ENCODE results near the gene ARCN1.

Gene ARCN1

DNA sequence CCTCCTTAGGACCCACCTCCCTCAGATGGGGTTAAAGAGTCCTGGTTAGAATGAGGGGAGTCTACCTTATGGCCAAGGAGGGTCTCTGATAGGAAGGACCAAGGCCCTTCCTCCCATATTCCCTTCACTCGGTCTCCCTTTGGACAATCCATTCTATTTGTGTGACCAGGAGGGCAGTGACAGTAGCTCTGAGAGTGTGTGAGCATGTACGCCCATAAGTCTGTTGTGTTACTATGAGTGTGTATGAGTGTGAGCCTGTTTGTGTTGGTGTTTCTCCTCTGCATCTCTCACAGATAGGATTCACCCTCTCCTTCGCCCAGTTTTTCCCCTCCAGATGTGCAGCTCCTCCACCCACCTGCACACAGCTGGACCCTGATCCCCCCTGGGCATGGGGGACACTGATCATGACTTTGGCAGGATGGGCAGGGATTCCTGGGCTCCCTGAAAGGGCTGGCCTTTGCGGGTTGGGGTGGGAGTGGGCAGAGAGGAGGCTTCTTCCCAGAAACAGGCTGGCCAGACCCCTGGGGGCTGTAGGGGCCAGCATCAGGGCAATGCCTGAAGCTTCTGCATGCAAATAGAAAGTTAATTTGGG lies 49.7 kb downstream of the ARCN1 start:
- DNase-seq (ENCODE audit: low read depth in 2 of 2) = no peak

- no peak for DNase-seq (ENCODE audit: low read depth in 2 of 2)
Measured at GRCh38 chr11:118622376-118623268, 50.4 kb downstream of the ARCN1 start.

- DNase-seq (ENCODE audit: low read depth in 2 of 2) = no peak
Measured at GRCh38 chr11:118623269-118623655, 51.1 kb downstream of the ARCN1 start.

DNA sequence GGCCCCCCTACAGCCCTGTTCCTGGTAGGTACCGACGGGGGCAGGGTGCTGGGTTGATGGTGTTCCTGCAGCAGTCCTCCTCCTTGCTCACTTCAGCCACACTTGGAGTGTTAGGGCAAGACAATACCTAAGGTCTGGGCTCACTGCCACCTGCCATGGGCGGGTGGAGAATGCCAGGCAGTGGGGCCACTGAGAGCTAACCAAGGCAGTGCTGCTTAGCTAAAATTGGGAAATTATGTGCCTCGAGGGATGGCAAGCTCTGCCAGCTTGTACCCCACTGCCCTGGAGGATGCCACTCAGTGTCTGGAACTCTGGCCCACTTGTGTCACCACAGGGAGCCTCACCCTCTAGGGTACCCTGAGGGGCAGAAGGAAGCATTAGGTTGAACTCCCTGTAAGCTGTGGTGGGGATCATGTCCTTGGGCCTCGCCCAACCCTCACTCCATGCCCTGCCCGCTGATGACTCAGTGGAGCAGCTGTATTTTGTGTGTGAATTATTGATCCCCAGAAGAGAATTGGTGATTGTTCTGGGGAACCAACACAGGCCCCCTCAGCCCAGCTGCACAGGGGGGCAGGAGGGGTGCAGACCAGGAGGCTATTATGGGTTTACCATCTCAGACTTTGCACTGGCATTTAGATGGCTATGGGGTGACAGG lies 53.0 kb downstream of the ARCN1 start:
- DNase-seq (ENCODE audit: low read depth in 2 of 2) = no peak

- DNase-seq (ENCODE audit: low read depth in 2 of 2) = no peak
Measured at GRCh38 chr11:118625976-118626375, 53.8 kb downstream of the ARCN1 start.

DNA sequence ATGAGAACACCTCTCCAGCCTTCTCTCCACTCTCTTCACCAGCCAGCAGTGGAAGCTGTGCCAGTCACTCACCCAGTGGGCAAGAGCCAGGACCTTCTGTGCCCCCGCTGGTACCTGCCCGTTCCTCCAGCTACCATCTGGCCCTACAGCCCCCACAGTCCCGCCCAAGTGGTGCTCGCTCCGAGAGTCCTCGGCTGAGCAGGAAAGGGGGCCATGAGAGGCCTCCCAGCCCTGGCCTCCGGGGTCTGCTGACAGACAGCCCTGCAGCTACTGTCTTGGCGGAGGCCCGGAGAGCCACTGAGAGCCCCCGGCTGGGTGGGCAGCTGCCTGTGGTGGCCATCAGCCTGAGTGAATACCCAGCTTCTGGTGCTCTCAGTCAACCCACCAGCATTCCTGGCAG lies 55.4 kb downstream of the ARCN1 start:
- no peak for DNase-seq (ENCODE audit: low read depth in 2 of 2)

GRCh38 chr11:118628031-118628430 lies 55.8 kb downstream of the ARCN1 start:
- no peak for DNase-seq (ENCODE audit: low read depth in 2 of 2)

DNA sequence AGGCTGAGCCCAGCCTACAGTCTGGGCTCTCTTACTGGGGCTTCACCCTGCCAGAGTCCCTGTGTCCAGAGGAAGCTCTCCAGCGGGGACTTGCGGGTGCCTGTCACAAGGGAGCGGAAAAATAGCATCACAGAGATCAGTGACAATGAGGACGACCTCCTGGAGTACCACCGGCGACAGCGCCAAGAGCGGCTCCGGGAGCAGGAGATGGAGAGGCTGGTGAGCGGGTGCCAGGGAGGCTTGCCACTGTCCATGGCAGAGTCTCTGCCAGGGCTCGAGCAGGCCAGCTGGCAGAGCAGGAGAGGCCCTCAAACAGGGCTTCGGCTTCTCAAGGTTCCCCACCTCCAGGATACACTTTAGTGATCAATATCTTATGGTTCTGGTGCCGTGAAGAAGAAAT lies 56.2 kb downstream of the ARCN1 start:
- DNase-seq (ENCODE audit: low read depth in 2 of 2) = no peak

GRCh38 chr11:118628861-118629549 lies 56.8 kb downstream of the ARCN1 start:
- no peak for DNase-seq (ENCODE audit: low read depth in 2 of 2)

GRCh38 chr11:118629761-118630661 lies 57.8 kb downstream of the ARCN1 start:
- no peak for DNase-seq (ENCODE audit: low read depth in 2 of 2)

DNA sequence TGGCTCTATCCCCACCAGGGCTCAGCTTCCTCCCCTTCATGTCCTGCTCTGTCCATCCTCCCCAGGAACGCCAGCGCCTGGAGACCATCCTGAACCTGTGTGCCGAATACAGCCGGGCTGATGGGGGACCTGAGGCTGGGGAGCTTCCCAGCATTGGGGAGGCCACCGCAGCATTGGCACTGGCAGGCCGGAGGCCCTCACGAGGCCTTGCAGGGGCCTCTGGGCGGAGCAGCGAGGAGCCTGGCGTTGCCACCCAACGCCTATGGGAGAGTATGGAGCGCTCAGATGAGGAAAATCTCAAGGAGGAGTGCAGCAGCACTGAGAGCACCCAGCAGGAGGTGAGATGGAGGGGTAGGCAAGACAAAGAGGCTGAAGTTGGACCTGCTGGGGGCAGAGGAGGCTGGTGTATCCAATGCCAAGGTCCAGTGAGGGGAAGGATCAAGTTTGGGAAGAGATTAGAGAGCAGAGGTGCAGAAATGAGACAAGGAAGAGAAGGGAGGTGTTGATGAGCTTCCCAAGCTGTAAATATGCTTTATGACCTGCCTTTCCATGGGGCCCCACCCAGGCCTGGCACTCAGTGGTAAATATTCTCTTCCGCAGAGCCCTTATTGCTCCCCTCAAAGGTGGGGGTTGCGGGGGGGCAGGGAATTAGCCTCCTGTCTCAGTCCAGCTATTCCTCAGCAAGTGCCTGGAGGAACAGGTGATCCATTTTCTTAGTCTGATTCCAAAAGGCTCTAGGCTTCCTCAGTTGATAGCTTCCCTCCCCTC lies 59.1 kb downstream of the ARCN1 start:
- DNase-seq (ENCODE audit: low read depth in 2 of 2) = no peak

DNA sequence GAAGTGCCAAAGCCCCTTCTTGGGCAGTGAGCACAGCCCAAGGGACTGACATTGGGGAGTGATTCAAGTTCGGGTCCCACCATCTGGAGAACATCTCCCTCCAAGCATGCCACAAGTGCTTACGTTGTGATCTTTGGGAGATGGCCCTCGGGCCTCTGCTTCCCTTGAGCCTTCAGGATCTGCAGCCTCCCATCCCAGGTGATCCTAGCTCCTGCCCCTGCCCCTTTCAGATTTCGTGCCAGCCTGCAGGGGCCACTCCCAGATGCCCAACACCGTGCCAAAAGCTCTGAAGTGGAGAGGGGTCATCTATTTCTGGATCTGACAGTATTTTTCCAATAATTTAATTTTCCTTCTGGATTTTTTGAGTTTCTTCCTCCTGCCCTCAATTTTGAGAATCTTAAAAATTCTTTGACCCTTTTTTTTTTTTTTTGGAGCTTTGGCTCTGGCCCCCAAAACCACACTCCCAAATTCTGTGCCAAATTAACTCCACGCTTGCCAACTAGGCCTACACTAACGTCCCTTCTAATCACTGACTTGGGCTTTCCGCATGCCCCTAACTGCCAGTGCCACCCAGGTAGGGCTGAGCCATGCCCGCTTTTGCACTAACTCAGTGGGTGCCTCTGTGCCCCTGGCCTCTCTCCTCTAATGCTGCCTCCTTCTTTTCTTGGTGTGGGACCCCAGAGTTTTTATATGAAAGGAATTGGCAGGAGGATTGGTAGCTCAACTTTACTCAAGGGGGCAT lies 60.5 kb downstream of the ARCN1 start:
- no peak for DNase-seq (ENCODE audit: low read depth in 2 of 2)

- no peak for DNase-seq (ENCODE audit: low read depth in 2 of 2)
Measured at GRCh38 chr11:118633319-118633690, 61.1 kb downstream of the ARCN1 start.

- no peak for DNase-seq (ENCODE audit: low read depth in 2 of 2)
Measured at GRCh38 chr11:118633979-118634378, 61.8 kb downstream of the ARCN1 start.

DNA sequence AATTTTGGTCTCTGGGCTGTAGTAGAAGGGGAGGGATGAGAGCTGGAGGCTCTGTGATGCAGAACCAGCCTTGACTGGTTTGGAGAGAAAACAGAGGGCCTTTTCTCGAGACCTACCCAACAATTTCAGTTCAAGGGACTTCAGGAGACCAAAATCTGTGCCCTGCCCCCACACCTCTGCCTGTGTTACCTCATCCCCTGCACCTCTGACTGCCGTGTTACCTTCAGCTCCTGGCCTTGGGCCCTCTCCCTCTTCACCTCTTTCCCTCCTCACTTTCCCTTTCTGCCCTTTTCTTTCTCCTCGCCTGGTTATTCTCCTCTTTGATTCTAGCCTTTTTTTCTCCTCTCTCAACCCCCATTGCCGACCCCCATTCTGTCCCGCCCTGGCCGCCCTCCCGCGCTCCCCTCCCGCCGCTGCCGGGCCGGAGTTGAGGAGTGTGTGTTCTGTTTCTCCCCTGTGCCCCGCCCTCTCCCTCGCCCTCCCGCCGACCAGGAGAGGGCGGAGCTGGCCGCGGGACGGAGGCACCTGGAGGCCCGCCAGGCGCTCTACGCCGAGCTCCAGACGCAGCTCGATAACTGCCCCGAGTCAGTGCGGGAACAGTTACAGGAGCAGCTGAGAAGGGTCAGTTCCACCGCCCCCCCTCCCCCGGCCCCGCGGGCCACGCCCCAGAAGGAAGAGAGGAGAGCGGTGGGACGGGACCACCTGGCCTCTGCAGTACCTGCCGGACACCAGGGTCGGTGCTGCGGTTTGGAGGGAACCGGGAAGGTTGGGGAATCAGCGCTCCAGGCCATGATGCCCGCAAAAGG lies 62.4 kb downstream of the ARCN1 start:
- no peak for DNase-seq (ENCODE audit: low read depth in 2 of 2)

GRCh38 chr11:118635237-118635591 lies 63.0 kb downstream of the ARCN1 start:
- no peak for DNase-seq (ENCODE audit: low read depth in 2 of 2)

- DNase-seq (ENCODE audit: low read depth in 2 of 2) = no peak
Measured at GRCh38 chr11:118635642-118636041, 63.4 kb downstream of the ARCN1 start.

GRCh38 chr11:118636569-118637290 lies 64.5 kb downstream of the ARCN1 start:
- no peak for DNase-seq (ENCODE audit: low read depth in 2 of 2)

Data from stimulated activated CD8-positive, alpha-beta memory T cell treated with anti-CD3 and anti-CD28 coated beads, Interleukin-7, amount 100 ng/mL, for 1 hour (primary cell).